Measurements from ENCODE around the gene NEBL.
A peak's percentile ranks its signal among the peaks of the same experiment; 100 is the strongest.

The NEBL gene

DNA sequence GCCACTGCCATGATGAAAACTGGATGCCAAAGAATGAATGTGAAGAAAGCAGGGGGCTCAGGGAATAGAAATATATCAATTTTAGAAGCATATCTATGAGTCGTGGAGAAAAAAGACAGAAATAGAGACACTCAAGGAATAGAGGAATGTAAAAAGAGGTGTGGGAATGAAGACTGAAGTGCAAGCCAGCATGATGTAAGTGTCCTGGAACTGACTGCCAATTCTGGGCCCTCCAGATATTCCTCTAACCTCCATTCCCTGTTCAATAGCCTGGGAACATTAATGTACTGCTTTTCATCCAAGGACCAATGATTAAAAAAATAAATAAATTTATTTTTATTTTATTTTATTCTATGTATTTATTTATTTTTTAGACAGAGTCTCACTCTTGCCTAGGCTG lies 40.6 kb downstream of the NEBL start:
- DNase-seq (ENCODE audit: low spot score), result no peak

GRCh38 chr10:20855398-20856038 lies 41.6 kb downstream of the NEBL start:
- DNase-seq (ENCODE audit: low spot score), result peak; percentile 12

GRCh38 chr10:20853276-20853675 lies 43.8 kb downstream of the NEBL start:
- no peak for DNase-seq (ENCODE audit: low spot score)

GRCh38 chr10:20852303-20852702 lies 44.8 kb downstream of the NEBL start:
- DNase-seq (ENCODE audit: low spot score), result no peak

- no peak for DNase-seq (ENCODE audit: low spot score)
Measured at GRCh38 chr10:20847512-20847911, 49.6 kb downstream of the NEBL start.

GRCh38 chr10:20846263-20846662 lies 50.8 kb downstream of the NEBL start:
- DNase-seq (ENCODE audit: low spot score), result no peak

DNA sequence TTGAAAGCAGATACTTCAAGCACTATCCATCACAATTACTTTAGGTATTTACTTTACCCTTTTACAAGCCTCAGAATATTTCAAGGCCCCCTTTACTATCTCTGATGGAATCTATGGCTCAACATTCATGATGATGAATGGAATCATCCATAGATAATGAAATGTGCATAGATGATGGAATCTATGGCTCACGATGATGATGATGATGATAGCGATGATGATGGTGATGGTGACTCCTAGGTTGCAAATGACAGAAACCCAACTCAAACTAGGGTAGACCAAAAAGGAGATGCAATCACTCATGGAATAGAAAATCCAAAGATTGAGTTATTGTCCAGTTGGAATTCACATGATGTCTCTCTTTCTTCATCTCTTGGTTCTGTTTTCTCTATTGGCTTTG lies 55.7 kb downstream of the NEBL start:
- no peak for DNase-seq (ENCODE audit: low spot score)

DNA sequence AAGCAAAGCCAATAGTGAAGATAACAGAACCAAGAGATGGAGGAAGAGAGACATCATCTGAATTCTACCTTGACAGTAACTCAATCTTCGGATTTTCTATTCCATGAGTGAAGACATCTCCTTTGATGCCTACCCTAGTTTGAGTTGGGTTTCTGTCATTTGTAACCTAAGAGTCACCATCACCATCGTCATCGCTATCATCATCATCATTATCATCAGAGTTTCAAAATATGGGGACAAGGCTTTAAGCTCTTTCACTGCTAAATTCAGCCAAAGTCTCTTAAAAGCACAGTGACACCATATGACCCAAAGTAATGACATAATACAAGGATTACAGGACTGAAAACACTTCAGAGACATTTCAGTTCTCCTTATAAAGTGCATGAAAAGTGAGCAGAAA lies 57.2 kb downstream of the NEBL start:
- no peak for DNase-seq (ENCODE audit: low spot score)

GRCh38 chr10:20839141-20839540 lies 58.0 kb downstream of the NEBL start:
- DNase-seq (ENCODE audit: low spot score), result no peak

DNA sequence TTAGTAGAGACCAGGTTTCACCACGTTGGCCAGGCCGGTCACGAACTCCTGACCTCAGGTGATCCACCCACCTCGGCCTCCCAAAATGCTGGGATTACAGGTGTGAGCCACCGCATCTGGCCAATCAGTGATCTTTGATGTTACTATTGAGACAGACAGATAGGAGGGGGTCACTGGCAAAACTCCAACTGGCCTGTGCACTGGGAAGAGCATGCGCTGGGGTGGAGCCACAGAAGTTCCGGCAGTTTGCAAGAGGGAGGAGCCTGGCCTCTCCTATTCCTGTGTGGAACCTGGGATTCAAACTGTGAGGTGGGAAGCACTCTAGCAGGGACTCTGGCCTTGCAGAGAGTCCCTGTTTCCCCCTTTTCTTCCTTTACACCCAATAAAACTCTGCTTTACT lies 60.7 kb downstream of the NEBL start:
- no peak for DNase-seq (ENCODE audit: low spot score)

- DNase-seq (ENCODE audit: low spot score), result no peak
Measured at GRCh38 chr10:20835335-20835734, 61.8 kb downstream of the NEBL start.

GRCh38 chr10:20834825-20835224 lies 62.3 kb downstream of the NEBL start:
- DNase-seq (ENCODE audit: low spot score), result no peak

- DNase-seq (ENCODE audit: low spot score), result no peak
Measured at GRCh38 chr10:20822825-20823224, 74.3 kb downstream of the NEBL start.

DNA sequence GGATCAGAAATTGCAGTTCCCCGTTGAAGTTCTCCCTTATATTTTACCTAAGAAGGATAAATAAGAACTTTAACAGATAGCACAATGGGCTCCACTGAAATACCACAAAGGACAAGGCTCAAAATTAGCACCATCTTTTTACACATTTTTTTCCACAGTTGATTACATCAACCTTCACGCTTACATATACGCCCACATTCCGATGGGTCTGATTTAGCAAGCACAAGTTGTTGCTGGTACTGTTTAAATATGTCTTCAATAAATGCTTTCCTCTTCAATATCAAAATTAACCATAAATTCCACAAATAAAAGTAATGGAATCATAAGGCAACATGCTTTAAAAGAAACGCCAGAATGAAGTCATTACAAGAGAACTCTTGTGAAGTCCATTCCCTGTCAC lies 79.5 kb downstream of the NEBL start:
- no peak for DNase-seq (ENCODE audit: low spot score)

DNA sequence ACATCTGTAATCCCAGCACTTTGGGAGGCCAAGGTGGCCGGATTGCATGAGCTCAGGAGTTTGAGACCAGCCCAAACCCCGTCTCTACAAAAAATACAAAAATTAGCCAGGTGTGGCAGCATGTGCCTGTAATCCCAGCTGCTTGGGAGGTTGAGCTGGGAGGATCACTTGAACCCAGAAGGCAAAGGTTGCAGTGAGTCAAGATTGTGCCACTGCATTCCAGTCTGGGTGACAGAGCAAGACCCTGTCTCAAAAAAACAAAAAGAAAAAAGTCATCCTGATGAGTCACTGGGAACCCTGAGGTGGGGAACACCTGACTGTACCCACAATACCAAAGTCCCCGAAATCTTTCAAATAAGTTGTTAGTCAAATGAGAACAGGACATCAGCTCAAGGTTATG lies 80.0 kb downstream of the NEBL start:
- DNase-seq (ENCODE audit: low spot score), result no peak

DNA sequence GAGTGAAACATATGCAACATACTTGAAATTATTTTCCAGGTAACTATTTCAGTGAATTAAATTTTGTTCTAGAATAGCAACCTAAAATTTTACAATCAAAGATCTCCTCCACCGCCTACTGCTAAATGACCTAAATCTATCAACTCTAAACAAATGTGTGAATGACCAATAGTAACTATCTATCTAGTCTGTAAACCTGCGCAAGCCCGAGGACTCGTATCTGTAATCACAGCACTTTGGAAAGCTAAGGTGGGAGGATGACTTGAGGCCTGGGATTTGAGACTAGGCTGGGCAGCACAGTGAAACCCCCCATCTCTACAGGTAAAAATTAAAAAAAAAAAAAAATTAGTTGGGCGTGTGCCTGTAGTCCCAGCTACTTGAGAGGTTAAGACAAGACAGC lies 83.0 kb downstream of the NEBL start:
- DNase-seq (ENCODE audit: low spot score), result no peak

- DNase-seq (ENCODE audit: low spot score), result no peak
Measured at GRCh38 chr10:20811131-20811530, 86.0 kb downstream of the NEBL start.

- DNase-seq (ENCODE audit: low spot score), result no peak
Measured at GRCh38 chr10:20809631-20810030, 87.5 kb downstream of the NEBL start.

DNA sequence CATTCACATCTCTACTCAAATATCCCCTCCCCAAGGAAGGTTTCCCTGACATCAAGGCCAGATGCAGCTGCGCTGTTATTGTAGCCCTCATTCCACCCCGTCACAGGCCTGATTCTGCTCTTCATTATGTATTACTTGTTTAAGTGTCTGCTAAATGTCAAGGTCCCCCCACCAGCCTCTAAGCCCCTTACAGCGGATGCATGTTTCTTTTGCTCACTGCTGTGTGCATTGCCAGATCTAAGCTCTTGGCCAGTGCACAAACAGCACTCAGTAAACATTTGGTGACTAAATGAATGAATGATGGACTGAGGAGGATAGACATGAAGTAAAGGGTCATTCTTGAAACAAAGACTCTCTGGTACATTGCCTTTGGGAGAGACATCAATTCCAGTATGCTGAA lies 90.6 kb downstream of the NEBL start:
- no peak for DNase-seq (ENCODE audit: low spot score)

GRCh38 chr10:20797290-20797689 lies 99.8 kb downstream of the NEBL start:
- DNase-seq (ENCODE audit: low spot score), result no peak

DNA sequence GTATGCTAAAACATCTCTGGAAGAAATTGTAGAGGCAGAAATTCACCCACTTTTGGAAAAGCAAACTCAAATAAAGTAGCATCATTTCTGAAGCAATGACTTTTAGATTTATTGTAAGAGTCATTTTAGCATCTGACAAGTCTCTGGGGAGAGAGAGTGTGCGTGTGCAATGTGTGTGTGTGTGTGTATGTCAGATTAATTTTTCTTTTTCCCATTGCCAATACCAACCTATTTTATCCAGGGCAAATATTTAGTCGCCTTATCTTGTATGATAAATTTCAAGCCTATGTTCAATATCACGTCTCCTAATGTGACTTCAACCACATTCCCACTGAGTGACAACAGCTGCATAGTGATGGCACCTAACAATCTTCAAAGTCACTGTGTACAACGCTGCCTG lies 101.7 kb downstream of the NEBL start:
- no peak for DNase-seq (ENCODE audit: low spot score)

- DNase-seq (ENCODE audit: low spot score), result no peak
Measured at GRCh38 chr10:20785174-20785573, 111.9 kb downstream of the NEBL start.

GRCh38 chr10:20778008-20778757 lies 118.9 kb downstream of the NEBL start:
- DNase-seq (ENCODE audit: low spot score), result no peak

Measured in AG20443 (cell line).